Ishikawa (cell line): Measurements from ENCODE around the gene BPHL.

ENCODE experiments used
- CEBPB ChIP-seq: IDR thresholded peaks from 2 replicates; pipeline ENCODE4 v1.6.1; 2012
- CREB1 ChIP-seq: IDR thresholded peaks from 2 replicates; pipeline ENCODE4 v1.6.1; 2012; ENCODE audit warnings: low read depth
- EGR1 ChIP-seq: IDR thresholded peaks from 2 replicates; pipeline ENCODE4 v1.6.1; 2012
- EP300 ChIP-seq: IDR thresholded peaks from 2 replicates; pipeline ENCODE4 v1.6.1; 2012; ENCODE audit warnings: borderline replicate concordance
- FOXM1 ChIP-seq: IDR thresholded peaks from 2 replicates; pipeline ENCODE4 v1.6.1; 2012; ENCODE audit warnings: low read depth, borderline replicate concordance
- NFIC ChIP-seq: IDR thresholded peaks from 2 replicates; pipeline ENCODE4 v1.6.1; 2012
- RAD21 ChIP-seq: IDR thresholded peaks from 2 replicates; pipeline ENCODE4 v1.6.1; 2012; ENCODE audit warnings: low read depth
- TAF1 ChIP-seq: IDR thresholded peaks from 2 replicates; pipeline ENCODE4 v1.6.1; 2012; ENCODE audit warnings: low read depth, mild to moderate bottlenecking
- TCF12 ChIP-seq: IDR thresholded peaks from 2 replicates; pipeline ENCODE4 v1.6.1; 2012; ENCODE audit warnings: low read depth
- TEAD4 ChIP-seq: IDR thresholded peaks from 2 replicates; pipeline ENCODE4 v1.6.1; 2012
- YY1 ChIP-seq: IDR thresholded peaks from 2 replicates; pipeline ENCODE4 v1.6.1; 2012; ENCODE audit warnings: low read depth
- ZBTB7A ChIP-seq: IDR thresholded peaks from 2 replicates; pipeline ENCODE4 v1.6.1; 2012; ENCODE audit warnings: low read depth
- TF ChIP-seq, protein P1 (sequence below): IDR thresholded peaks from 2 replicates; pipeline ENCODE4 v1.6.1; 2012
- TF ChIP-seq, protein P2 (sequence below): IDR thresholded peaks from 2 replicates; pipeline ENCODE4 v1.6.1; 2012; ENCODE audit warnings: low read depth, mild to moderate bottlenecking
- TF ChIP-seq, protein P3 (sequence below): IDR thresholded peaks from 2 replicates; pipeline ENCODE4 v1.6.1; 2012

Gene BPHL

GRCh38 chr6:3122823-3123182 lies 4.3 kb downstream of the BPHL start:
- no peak for TF ChIP-seq YY1
- no peak for TF ChIP-seq ZBTB7A
- TF ChIP-seq, protein P1, sequence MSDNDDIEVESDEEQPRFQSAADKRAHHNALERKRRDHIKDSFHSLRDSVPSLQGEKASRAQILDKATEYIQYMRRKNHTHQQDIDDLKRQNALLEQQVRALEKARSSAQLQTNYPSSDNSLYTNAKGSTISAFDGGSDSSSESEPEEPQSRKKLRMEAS: no peak
- TF ChIP-seq EP300: no peak
- no peak for TF ChIP-seq RAD21
- no peak for TF ChIP-seq FOXM1
- no peak for TF ChIP-seq TAF1
- TF ChIP-seq TEAD4: no peak

GRCh38 chr6:3124667-3125066 lies 6.2 kb downstream of the BPHL start:
- TF ChIP-seq TAF1 (no peak), CEBPB (no peak), YY1 (no peak), TCF12 (no peak), ZBTB7A (no peak), CREB1 (no peak), EGR1 (no peak), FOXM1 (no peak), NFIC (no peak), RAD21 (no peak), TEAD4 (no peak), EP300 (no peak)
- TF ChIP-seq, protein P1: no peak
- TF ChIP-seq, protein P2, sequence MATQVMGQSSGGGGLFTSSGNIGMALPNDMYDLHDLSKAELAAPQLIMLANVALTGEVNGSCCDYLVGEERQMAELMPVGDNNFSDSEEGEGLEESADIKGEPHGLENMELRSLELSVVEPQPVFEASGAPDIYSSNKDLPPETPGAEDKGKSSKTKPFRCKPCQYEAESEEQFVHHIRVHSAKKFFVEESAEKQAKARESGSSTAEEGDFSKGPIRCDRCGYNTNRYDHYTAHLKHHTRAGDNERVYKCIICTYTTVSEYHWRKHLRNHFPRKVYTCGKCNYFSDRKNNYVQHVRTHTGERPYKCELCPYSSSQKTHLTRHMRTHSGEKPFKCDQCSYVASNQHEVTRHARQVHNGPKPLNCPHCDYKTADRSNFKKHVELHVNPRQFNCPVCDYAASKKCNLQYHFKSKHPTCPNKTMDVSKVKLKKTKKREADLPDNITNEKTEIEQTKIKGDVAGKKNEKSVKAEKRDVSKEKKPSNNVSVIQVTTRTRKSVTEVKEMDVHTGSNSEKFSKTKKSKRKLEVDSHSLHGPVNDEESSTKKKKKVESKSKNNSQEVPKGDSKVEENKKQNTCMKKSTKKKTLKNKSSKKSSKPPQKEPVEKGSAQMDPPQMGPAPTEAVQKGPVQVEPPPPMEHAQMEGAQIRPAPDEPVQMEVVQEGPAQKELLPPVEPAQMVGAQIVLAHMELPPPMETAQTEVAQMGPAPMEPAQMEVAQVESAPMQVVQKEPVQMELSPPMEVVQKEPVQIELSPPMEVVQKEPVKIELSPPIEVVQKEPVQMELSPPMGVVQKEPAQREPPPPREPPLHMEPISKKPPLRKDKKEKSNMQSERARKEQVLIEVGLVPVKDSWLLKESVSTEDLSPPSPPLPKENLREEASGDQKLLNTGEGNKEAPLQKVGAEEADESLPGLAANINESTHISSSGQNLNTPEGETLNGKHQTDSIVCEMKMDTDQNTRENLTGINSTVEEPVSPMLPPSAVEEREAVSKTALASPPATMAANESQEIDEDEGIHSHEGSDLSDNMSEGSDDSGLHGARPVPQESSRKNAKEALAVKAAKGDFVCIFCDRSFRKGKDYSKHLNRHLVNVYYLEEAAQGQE: no peak
- TF ChIP-seq, protein P3, sequence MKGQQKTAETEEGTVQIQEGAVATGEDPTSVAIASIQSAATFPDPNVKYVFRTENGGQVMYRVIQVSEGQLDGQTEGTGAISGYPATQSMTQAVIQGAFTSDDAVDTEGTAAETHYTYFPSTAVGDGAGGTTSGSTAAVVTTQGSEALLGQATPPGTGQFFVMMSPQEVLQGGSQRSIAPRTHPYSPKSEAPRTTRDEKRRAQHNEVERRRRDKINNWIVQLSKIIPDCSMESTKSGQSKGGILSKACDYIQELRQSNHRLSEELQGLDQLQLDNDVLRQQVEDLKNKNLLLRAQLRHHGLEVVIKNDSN: no peak

- TF ChIP-seq, protein P1: no peak
- TF ChIP-seq ZBTB7A (no peak), NFIC (no peak), TCF12 (no peak), RAD21 (no peak), CEBPB (no peak), TEAD4 (no peak), CREB1 (no peak), FOXM1 (no peak), EGR1 (no peak), EP300 (no peak), YY1 (no peak), TAF1 (no peak)
- TF ChIP-seq, protein P2: no peak
- TF ChIP-seq, protein P3: no peak
Observed at GRCh38 chr6:3125815-3126214, 7.3 kb downstream of the BPHL start.

DNA sequence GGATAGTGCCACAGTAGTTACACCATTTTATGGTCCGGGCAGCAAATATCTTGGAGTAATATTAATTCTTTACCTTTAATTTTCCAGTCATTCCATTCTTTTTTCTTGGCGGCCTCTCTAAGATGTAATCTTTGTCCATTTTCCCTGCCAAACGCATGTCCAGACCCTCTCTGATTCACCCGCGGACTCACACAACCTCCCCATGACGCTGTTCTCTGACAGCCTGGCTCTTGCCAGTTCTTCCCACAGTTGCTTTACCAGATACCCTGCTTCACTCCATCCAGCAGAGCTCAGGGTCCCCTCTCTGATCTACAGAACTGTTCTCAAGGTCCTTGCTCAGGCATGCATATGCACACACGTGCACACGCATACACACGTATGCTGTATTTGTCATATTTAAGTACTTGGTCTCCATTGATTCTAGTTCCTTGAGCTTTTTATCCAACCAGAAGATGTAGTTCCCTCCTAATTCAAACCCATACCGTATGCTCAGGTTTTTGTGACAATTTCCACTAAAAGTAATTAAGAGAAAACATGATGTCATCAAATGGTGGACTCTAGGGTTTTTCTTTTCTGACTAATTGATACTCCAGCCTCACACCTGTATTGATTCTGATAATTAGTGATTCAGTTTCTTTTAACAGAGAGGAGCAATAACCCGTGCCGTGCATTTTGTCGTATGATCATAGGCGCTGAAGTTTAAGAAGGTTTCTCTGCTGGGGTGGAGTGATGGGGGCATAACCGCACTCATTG lies 10.0 kb downstream of the BPHL start:
- TF ChIP-seq RAD21: no peak
- TF ChIP-seq EGR1: no peak
- TF ChIP-seq ZBTB7A: no peak

DNA sequence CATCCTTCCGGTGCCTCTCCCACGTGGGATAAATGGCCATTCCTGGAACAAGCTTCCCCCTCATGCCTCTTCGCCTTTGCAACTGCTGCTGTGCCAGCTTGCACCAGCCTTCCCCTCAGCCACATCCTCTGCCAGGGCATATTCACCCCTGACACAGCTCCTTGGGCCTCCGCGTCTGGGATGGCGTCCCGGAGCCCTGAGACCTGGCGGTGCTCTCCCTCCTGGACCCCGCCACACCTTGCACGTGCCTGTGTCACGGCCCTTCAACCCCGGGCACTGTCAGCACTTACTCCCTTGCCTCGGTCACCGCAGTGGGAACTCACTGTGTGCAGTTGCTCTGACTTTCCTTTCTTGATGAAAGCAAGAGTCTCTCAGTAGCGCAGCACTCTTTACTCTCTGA lies 13.2 kb downstream of the BPHL start:
- TF ChIP-seq FOXM1 (no peak), TEAD4 (no peak), NFIC (no peak), CEBPB (no peak)

DNA sequence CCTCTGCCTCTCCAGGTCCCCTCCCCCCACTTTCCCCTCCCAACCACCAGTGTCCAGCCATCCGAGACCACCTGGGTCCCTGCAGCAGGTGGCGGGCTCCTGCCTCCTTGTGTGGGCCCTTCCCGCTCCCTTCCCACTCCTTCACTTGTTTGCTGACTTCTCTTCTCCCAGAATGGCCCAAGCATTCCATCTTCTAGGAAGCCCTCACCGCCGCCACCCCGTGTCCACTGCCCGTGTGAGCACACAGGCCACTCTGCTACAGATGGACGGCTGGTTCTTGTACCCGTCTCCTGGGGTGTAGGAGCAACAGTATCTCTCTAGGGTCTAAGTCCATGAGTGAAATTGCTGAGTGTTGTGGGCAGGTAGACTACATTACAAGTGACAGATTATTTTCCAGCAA lies 15.0 kb downstream of the BPHL start:
- TF ChIP-seq YY1 (no peak), TEAD4 (no peak), FOXM1 (no peak), CREB1 (no peak), RAD21 (no peak), CEBPB (no peak), EGR1 (no peak), EP300 (no peak), TCF12 (no peak)
- TF ChIP-seq, protein P3: no peak
- TF ChIP-seq, protein P2: no peak
- TF ChIP-seq, protein P1: no peak
